ENCODE results near the gene SERPINB2.

DNA sequence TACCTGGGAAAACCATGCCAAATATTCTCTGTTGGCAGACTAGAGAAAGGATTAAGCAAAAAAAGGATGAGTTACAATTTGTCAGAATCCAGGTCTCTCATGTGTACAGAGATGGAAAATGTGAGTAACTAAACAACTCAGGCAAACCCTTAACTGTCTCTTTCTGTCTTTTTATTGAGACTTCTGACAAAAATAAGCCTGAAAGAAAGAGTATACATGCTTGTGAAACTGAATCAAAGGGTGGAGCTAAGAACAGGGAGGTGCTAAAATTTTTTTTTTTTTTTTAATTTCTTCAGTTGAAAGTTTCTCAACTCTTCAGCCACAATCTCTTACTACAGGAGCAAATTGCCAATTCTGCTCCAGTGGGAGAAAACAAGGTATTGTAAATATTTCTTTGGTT is 20.2 kb downstream of the SERPINB2 start, which contains the start of gene SERPINB10:
- TF ChIP-seq, protein P1, sequence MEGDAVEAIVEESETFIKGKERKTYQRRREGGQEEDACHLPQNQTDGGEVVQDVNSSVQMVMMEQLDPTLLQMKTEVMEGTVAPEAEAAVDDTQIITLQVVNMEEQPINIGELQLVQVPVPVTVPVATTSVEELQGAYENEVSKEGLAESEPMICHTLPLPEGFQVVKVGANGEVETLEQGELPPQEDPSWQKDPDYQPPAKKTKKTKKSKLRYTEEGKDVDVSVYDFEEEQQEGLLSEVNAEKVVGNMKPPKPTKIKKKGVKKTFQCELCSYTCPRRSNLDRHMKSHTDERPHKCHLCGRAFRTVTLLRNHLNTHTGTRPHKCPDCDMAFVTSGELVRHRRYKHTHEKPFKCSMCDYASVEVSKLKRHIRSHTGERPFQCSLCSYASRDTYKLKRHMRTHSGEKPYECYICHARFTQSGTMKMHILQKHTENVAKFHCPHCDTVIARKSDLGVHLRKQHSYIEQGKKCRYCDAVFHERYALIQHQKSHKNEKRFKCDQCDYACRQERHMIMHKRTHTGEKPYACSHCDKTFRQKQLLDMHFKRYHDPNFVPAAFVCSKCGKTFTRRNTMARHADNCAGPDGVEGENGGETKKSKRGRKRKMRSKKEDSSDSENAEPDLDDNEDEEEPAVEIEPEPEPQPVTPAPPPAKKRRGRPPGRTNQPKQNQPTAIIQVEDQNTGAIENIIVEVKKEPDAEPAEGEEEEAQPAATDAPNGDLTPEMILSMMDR (IDR thresholded peaks at IDR 0.05): no peak
- TF ChIP-seq ZFX (IDR thresholded peaks at IDR 0.05; ENCODE audit: borderline replicate concordance): no peak

Measured in 22Rv1 (cell line).